IMR-90 (cell line): ENCODE results near the gene PAN3. TPM values are rescaled to one million over a fixed set of nuclear protein-coding genes. Genes with fewer than 3 reads are reported as not detected.
A peak's percentile ranks its signal among the peaks of the same experiment; 100 is the strongest.

ENCODE experiments used
- ATAC-seq: fragments of 200-7000 bp; cut with Tn5 transposase; 2 replicates; pipeline ENCODE4 v1.9.1; 2020; ENCODE audit warnings: low read depth, mild to moderate bottlenecking, moderate library complexity
- BruUV-seq: library from RNA; stranded (reverse); fragments of 400-500 nt; replicated peaks from 2 replicates; lab custom pipeline; 2021; lab: Mats Ljungman, UMichigan
- CTCF ChIA-PET: fragments of 300-600 bp; formaldehyde crosslinking; extraction: SDS; loops from one replicate; lab custom pipeline; 2021; ENCODE audit warnings: antibody characterized with exemption; lab: Yijun Ruan, JAX
- POLR2A ChIA-PET: fragments of 300-600 bp; sonication (Branson Sonifier 250); formaldehyde crosslinking; loops from one replicate; lab custom pipeline; 2022; ENCODE audit warnings: antibody characterized with exemption; ENCODE audit not compliant: unreplicated experiment; lab: Charles Lee
- DNase-seq: peaks from one replicate; pipeline ENCODE4 v3.0.0; 2013
- H2AFZ ChIP-seq: replicated peaks from 2 replicates; pipeline ENCODE3; 2013; ENCODE audit warnings: low read length, mild to moderate bottlenecking; ENCODE audit not compliant: poor library complexity
- H2AK5ac ChIP-seq: 2 replicates; pipeline ENCODE4 v1.6.1; 2013; ENCODE audit warnings: low read depth, low read length, inconsistent platforms
- H2AK9ac ChIP-seq: replicated peaks from 2 replicates; pipeline ENCODE3; 2013; ENCODE audit warnings: mild to moderate bottlenecking, low read depth, low read length, moderate library complexity; ENCODE audit not compliant: poor library complexity
- H2BK120ac ChIP-seq: 2 replicates; pipeline ENCODE4 v1.6.1; 2013; ENCODE audit warnings: low read depth, low read length, inconsistent platforms
- H2BK15ac ChIP-seq: 3 replicates; pipeline ENCODE4 v1.6.1; 2013; ENCODE audit warnings: low read depth, low read length, inconsistent platforms
- H2BK20ac ChIP-seq: 2 replicates; pipeline ENCODE4 v1.6.1; 2013; ENCODE audit warnings: low read depth, mild to moderate bottlenecking, inconsistent platforms, low read length, moderate library complexity
- H2BK5ac ChIP-seq: 2 replicates; pipeline ENCODE4 v1.6.1; 2013; ENCODE audit warnings: mild to moderate bottlenecking, low read depth, low read length, inconsistent platforms; ENCODE audit not compliant: poor library complexity, severe bottlenecking
- H3K14ac ChIP-seq: replicated peaks from 2 replicates; pipeline ENCODE4 v1.6.1; 2013; ENCODE audit warnings: low read depth, low read length, inconsistent platforms
- H3K18ac ChIP-seq: 2 replicates; pipeline ENCODE4 v1.6.1; 2013; ENCODE audit warnings: low read depth, low read length, control low read depth
- H3K23ac ChIP-seq: 2 replicates; pipeline ENCODE4 v1.6.1; 2013; ENCODE audit warnings: low read depth, low read length, inconsistent platforms
- H3K27ac ChIP-seq: 2 replicates; pipeline ENCODE4 v1.5.1; 2013; ENCODE audit warnings: mild to moderate bottlenecking, control low read depth, low read length; ENCODE audit not compliant: insufficient read depth
- H3K27me3 ChIP-seq: 2 replicates; pipeline ENCODE4 v1.6.1; 2013; ENCODE audit warnings: low read length; ENCODE audit not compliant: control insufficient read depth, insufficient read depth
- H3K36me3 ChIP-seq: 2 replicates; pipeline ENCODE4 v1.6.1; 2013; ENCODE audit warnings: low read length, mixed read lengths; ENCODE audit not compliant: control insufficient read depth, insufficient read depth
- H3K4ac ChIP-seq: 2 replicates; pipeline ENCODE4 v1.6.1; 2013; ENCODE audit warnings: low read depth, low read length, inconsistent platforms
- H3K4me1 ChIP-seq: 2 replicates; pipeline ENCODE4 v1.6.1; 2013; ENCODE audit warnings: low read length, mixed read lengths; ENCODE audit not compliant: control insufficient read depth, insufficient read depth
- H3K4me2 ChIP-seq: 2 replicates; pipeline ENCODE4 v1.6.1; 2013; ENCODE audit warnings: low read depth, mild to moderate bottlenecking, control low read depth, low read length, moderate library complexity
- H3K4me3 ChIP-seq: 2 replicates; pipeline ENCODE4 v1.5.1; 2013; ENCODE audit warnings: low read depth, mild to moderate bottlenecking, control low read depth, low read length, moderate library complexity; ENCODE audit not compliant: insufficient read depth
- H3K56ac ChIP-seq: 2 replicates; pipeline ENCODE4 v1.6.1; 2013; ENCODE audit warnings: low read length, inconsistent platforms; ENCODE audit not compliant: insufficient read depth; ENCODE audit errors: extremely low read depth
- H3K79me1 ChIP-seq, 2 experiments: 2 replicates each; pipeline ENCODE4 v1.6.1; 2013; ENCODE audit warnings: low read length in 2 of 2, inconsistent platforms in 1 of 2, low read depth in 1 of 2
- H3K9ac ChIP-seq: 2 replicates; pipeline ENCODE4 v1.6.1; 2013; ENCODE audit warnings: low read depth, low read length, control low read depth
- H3K9me1 ChIP-seq: 2 replicates; pipeline ENCODE4 v1.6.1; 2013; ENCODE audit warnings: low read length, inconsistent platforms; ENCODE audit not compliant: insufficient read depth
- H3K9me3 ChIP-seq: 2 replicates; pipeline ENCODE4 v1.6.1; 2013; ENCODE audit warnings: low read length; ENCODE audit not compliant: control insufficient read depth, insufficient read depth
- H4K20me1 ChIP-seq: 2 replicates; pipeline ENCODE4 v1.6.1; 2013; ENCODE audit warnings: low read length, inconsistent platforms; ENCODE audit not compliant: insufficient read depth
- H4K5ac ChIP-seq: 2 replicates; pipeline ENCODE4 v1.6.1; 2013; ENCODE audit warnings: mild to moderate bottlenecking, low read depth, low read length, control low read depth
- H4K8ac ChIP-seq, 2 experiments: 2 replicates each; pipeline ENCODE4 v1.6.1; 2013; ENCODE audit warnings: low read depth in 2 of 2, low read length in 2 of 2, control low read depth in 1 of 2, inconsistent platforms in 1 of 2
- H4K91ac ChIP-seq: 2 replicates; pipeline ENCODE4 v1.6.1; 2013; ENCODE audit warnings: low read depth, low read length, inconsistent platforms; ENCODE audit not compliant: insufficient read depth
- CEBPB ChIP-seq: IDR thresholded peaks from 2 replicates; pipeline ENCODE4 v1.6.1; 2012; ENCODE audit warnings: low read depth, low read length, improper control_type of control experiment
- POLR2A ChIP-seq: IDR thresholded peaks from 2 replicates; pipeline ENCODE4 v1.6.1; 2012; ENCODE audit warnings: mild to moderate bottlenecking, low read depth, low read length
- WGBS, 2 experiments: methylation state at CpG; one replicate each; pipeline versions ENCODE4 v1.1.5 to v1.1.7; 2013; ENCODE audit warnings: missing lambda C conversion rate in 2 of 2; ENCODE audit not compliant: insufficient read length in 1 of 2; ENCODE audit errors: extremely low coverage in 2 of 2; 5-methylcytosine and 5-hydroxymethylcytosine counted together
- dilution Hi-C: fragments of 300-500 bp; cut with HindIII; formaldehyde crosslinking; loops from one replicate; pipeline ENCODE4 v1.14.3; 2018; ENCODE audit warnings: low sequenced_read_pairs; ENCODE audit not compliant: unreplicated experiment
- in situ Hi-C: fragments of 300-500 bp; cut with MboI; formaldehyde crosslinking; loops from 3 replicates; pipeline ENCODE4 v1.14.3; 2019; ENCODE audit warnings: low sequenced_read_pairs, inconsistent platforms, mixed read lengths
- intact Hi-C: fragments of 100-400 bp; cut with micrococcal nuclease; formaldehyde crosslinking; loops from 2 replicates; pipeline ENCODE4 v1.10.0; 2022
- polyA plus RNA-seq, 3 experiments: library from polyadenylated mRNA; depleted of rRNA; stranded (reverse); fragments of >200 nt; gene quantifications; 2 replicates each; pipeline ENCODE4 v1.2.3, GENCODE V29; 2012; ENCODE audit warnings: low replicate concordance in 1 of 3
- total RNA-seq: library from RNA; depleted of rRNA; stranded (reverse); fragments of >200 nt; gene quantifications from 2 replicates; pipeline ENCODE4 v1.2.3, GENCODE V29; 2012

Gene PAN3
- total and polyA plus RNA-seq, 2 of the 4 experiments (the other 2 are of a cell fraction): 6.6 to 15.1 TPM

DNA sequence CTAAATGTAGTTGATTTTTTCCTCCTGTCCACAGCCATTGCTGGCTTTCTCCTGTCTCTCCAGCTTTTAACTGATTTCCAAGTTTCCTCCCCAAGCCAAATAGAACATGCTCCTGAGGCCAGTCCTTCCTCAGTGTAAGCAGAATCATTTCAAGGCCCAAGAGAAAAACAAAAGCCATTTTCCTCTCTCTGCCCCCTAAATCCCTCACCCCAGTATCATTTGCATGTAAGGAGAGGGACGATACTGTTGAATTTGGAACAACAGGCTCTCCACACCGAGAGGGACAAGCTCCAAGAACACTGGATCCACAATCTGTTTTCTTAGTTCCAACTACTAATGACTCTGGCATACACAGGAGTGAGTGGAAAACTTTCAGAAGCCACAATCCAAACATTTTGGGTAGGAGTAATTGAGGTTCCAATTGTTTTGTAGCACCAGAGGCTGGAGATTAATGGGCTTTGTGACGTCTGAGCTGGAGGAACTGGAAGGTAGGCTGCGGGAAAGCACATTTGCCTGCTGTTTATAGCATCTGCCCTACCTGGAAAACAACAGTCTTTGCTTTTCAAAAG is 199.7 kb downstream of the PAN3 start:
- Histone ChIP-seq H3K27me3 (no peaks in the 10 kb centered on the region), H3K4me1 (peaks cover 29% of the 10 kb centered on the region), H3K79me1 (peaks cover 0 to 4% of the 10 kb centered on the region in 2 experiments; a peak in 1 of 4 replicates), H3K14ac (peak overlapping the region; percentile 49; the same call in 1 of the 2 replicates), H3K36me3 (no peaks in the 10 kb centered on the region), H2BK5ac (peak overlapping the region; percentile 17), H2BK15ac (peak overlapping the region; percentile 33; the same call in 1 of the 3 replicates), H2AFZ (no peak overlapping the region), H2BK20ac (peak overlapping the region; percentile 83), H4K20me1 (no peaks in the 10 kb centered on the region), H4K5ac (peak overlapping the region; percentile 74; the same call in 1 of the 2 replicates), H3K9me1 (peaks cover 18% of the 10 kb centered on the region; the same call in 1 of the 2 replicates), H3K4ac (peak overlapping the region; percentile 52), H3K23ac (peak overlapping the region; percentile 57; the same call in 1 of the 2 replicates), H3K56ac (no peak overlapping the region; the same call in 1 of the 2 replicates), H4K8ac (peak overlapping the region in 1 of 2 experiments; percentile 29; a peak in 1 of 4 replicates), H3K9ac (no peak overlapping the region), H2AK5ac (peak overlapping the region; percentile 61), H3K27ac (no peak overlapping the region), H3K9me3 (no peaks in the 10 kb centered on the region), H4K91ac (peak overlapping the region; percentile 35; the same call in 1 of the 2 replicates), H2AK9ac (no peak overlapping the region), H3K18ac (peak overlapping the region; percentile 76; the same call in 1 of the 2 replicates), H3K4me3 (no peak overlapping the region), H2BK120ac (peak overlapping the region; percentile 80), H3K4me2 (peak overlapping the region; percentile 78)
- no peak for DNase-seq
- POLR2A ChIA-PET: no interaction called here
- in situ Hi-C loops (no loop called here), dilution Hi-C loops (no loop called here), intact Hi-C loops (loop anchor here (5.0 kb wide), 1 partner anchor 139 kb away; no protein-coding TSS in a partner anchor)
- CTCF ChIA-PET: interaction anchor here (0.6 kb wide), 1 partner anchor 300 kb away, joined by 4 read pairs; no protein-coding TSS in a partner anchor
- no peak; the same call in 1 of the 2 replicates for ATAC-seq
- WGBS, 2 experiments: no CpG with 5 or more reads among the region's 4 CpGs
- no TSS peak for BruUV-seq
- TF ChIP-seq POLR2A (no peak), CEBPB (no peak)
